ENCODE measurements around the gene STUM.
"Not testable (repeated sequence)": the region's sequence is repeated elsewhere in the genome, so short reads cannot be mapped to it uniquely, and the experiment has no call there.

Gene STUM

DNA sequence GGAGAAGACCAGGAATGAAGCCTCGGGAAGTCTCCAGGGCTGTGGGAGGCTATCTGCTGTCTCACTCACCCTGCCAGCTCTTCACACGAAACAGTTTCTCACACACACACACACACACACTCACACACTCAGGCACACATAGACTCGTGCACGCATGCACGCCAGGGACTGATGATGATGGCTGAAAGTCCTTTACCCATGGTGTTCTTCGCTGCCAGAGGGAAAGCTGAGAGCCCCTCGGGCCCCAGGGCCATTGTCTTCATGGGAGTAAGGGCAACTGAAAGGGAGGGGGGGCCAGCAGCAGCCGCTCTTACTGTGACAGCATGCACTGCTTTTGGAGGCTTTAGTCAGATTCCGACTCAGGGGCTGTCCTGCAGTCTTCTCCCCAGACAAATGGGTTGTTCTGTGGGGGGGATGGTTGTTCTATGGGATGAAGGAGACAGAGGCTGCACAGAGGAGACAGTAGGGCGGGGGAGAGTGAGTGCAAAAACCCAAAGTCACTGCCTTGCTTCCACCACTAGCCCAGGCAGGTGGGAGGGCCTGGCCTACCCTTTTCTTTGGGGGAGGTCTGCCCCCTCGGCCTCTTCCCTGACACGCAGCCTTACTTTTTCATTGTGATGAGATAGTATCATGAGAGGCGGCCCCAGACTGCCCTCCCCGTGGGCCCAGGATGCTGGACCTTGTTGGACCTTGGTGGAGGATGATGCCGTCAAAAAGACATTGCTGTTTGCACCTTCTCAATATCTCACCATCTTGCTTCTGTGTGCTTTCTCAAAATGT is 29.0 kb downstream of the STUM start:
- intact Hi-C loops (cut with DNase I): no loop called here
- DNase-seq: peak in 1 of 10 donors; percentile 26

DNA sequence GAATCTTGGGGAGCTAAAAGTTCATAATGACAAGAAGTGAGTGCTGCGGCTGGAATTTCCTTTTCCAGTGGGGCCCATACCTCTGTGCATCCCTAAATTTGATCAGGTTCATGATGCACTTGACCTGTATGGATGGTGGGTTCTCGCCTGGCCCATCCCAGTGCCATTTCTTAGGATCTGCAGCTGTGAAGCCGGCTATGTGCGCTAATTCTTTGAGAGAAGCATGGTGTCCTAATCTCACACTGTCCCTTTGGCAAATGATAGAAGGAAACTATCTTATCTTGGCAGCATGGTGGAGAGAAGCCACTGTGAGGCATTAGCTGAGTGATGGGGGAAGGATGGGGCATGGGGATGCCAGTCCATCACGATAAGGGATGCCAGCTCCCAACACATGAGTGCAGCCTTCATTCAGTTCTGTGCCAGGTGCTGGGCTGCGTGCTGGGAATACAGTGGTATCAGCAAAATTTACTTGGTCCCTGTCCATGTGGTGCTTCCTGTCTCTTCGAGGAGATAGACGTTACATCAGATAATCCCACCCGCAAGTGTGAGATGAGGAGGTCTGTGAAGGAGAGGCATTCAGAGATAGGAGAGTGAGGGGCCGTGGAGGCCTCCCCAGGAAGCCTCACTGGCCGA is 30.5 kb downstream of the STUM start:
- DNase-seq: no peak
- intact Hi-C loops (cut with DNase I): no loop called here

DNA sequence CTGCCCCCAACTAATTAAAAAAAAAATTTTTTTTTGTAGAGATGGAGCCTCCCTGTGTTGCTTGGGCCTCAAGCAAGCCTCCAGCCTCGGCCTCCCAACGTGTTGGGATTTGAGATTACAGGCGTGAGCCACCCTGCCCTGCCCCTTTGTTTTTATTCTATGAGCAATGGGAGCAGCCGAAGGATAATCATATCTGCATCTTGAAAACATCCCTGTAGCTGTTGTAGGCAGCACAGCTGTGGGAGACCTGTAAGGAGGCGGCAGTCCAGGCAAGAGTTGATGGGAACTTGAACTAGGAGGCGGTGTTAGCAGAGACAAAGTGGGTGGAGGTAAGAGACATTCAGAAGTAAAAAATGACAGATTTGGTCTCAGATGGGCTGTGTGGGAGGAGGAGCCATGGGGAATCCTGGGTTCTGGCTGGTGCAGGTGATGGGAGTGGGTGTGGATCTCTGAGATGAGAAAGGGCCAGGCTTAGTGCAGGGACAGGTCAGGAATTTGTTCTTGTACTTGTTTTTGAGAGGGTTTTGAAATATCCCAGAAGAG is 31.3 kb downstream of the STUM start:
- intact Hi-C loops (cut with DNase I): no loop called here
- DNase-seq: peak in 1 of 10 donors; percentile 74

DNA sequence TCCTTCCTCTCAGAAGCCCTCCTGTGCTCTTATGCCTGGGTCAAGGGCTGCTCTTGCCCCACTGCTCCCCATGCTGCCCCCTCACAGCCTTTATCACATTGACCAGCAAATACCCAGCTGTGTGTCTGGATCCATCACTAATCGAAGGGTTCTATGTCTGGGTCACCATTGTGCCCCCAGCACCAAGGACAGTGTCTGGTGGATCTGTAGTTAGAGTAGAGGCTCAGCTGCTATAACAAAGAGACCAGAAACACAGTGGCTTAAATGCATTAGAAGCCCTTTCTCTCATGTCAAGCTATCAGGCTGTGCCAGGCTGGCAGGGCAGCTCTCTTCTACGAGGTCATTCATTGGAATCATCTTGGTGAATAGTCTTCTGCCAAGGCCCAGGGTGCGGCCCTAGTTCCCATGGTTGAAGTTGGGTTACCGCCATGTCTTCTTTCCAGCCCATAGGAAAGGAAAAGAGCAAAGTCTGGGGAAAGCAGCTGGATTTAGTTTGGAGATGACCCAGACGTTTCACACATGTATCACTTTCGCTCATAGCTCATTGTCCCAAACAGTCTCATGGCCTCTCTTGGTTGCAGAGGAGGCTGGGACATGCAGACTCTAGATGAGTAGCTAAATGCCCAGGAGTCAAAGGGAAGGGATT is 32.2 kb downstream of the STUM start:
- intact Hi-C loops (cut with DNase I): no loop called here
- no peak for DNase-seq

DNA sequence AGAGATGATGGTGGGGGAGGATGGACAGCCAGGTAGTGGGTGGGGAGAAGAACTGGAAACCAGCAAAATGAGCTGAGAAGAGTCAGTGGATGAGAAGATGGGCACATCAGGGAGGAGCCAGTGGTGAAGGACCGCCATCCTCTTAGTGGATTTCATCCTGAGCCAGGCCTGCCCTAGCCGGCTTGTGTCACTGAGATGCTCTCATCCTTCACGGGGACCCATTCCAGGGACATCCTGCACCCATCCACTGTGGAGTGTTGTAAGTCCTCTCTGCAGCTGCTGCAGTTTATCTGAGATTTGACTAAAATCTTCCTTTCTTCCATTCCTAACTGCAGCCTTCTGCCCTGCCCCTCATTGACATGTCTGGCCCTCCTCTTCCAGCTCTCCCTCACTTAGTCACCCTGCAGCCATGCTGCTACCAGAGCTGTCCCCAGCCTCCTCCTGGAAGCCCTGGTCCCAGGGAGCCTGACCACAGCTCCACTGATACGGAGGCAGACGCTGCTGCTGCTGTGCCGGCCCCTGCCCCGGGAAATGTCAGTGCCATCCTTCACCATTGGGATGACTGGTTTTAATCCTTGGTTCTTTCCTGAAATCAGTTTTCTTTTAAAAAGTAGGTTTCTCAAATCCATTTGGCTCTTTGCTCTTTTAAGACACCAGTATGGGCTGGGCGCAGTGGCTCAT is 33.2 kb downstream of the STUM start:
- peak in 2 of 10 donors; percentile 34 to 81 for DNase-seq
- intact Hi-C loops (cut with DNase I): no loop called here

DNA sequence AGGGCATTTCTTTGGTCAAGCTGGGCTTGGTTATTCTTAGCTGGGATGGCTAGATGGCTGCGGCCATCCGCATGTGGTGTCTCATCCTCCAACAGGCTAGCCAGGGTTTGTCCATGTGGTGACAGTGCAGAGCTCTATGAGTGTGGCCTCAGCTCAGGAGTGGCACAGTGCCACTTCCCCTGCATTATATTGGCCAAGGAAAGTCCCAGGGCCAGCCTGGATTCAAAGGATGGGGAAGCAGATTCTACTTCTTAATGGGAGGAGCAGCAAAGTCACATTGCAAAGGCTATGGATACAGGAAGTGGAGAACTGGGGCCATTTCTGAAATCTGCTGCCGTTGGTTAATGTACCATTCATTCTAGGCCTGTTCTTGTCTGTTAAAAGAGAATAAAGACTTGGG is 34.4 kb downstream of the STUM start:
- peak in 1 of 10 donors; percentile 40 for DNase-seq
- intact Hi-C loops (cut with DNase I): no loop called here

DNA sequence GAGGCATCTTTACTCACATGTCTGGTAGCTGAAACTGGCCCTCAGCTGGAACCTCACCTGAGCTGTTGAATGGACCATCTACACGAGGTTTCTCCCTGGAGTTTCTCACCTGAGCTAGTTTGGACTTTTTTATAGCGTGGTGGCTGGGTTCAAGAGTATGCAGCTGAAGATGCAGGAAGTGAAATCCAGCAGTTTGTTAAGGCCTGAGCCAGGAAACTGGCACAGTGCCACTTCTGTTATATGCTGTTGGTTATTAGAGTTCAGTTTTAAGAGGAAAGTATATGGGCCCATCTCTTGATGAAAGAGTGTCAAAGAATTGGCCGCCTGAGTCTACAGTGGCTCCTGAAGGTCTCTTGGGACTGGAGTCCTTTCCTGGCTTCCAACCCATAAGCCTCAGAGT is 35.6 kb downstream of the STUM start:
- peak in 1 of 10 donors; percentile 8 for DNase-seq
- intact Hi-C loops (cut with DNase I): no loop called here

DNA sequence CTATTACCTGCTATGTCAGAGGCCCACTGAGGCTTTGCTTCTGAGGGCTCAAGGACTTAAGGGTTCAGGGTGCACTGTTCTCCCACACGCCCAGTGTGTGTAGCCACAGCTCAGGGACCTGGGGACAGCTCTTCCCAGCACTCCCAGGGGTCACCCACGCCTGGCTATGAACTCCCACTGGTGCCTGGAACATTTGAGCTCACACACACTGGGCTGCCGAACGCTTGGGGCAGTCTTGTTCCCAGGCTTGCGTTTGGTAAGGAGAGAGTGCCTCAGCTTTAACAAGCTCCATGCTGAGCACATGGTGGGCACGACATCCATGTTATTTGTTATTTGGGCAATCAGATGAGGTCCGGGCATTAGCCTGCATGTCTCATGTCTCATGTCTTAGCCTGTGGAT is 37.6 kb downstream of the STUM start:
- peak in 2 of 10 donors; percentile 28 to 38 for DNase-seq

DNA sequence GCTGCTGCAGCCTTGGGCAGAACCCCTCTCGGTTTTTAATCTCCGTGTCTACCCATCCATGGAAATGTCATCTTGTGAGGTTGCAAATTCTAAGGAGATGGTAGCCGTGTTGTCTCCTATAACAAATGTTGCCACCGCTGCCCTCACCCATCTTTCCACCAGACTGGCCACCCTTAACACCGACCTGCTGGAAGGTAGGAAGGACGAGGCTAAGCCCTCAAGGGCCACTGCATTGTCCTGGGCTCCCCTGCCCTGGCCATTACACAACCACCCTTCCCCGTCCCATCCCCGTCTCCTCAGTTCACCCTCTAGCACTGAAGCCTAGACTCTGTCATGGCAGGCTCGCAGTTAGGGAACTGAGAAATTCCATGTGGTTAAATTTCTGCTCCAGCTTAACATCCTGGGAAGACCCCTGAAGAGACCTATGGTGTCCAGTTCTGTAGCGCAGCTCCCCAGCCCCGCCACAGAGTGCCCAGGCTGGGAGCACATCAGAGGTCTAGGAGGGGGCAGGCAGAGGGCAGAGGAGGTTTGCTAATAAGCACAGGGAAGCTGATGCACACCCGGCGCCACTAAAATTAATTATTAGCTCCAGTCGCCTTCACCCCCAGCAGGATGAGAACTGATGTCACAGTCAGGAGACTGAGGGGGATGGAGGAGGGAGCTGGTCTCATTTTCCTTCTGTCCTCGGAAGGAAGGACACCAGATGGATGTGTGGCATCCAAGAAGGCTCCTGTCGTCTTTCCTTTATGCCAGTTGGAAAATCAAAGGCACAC is 38.3 kb downstream of the STUM start:
- intact Hi-C loops (cut with DNase I): no loop called here

More for the DNA sequence above, 37.6 kb downstream of the STUM start:
- intact Hi-C loops (cut with DNase I): no loop called here

DNA sequence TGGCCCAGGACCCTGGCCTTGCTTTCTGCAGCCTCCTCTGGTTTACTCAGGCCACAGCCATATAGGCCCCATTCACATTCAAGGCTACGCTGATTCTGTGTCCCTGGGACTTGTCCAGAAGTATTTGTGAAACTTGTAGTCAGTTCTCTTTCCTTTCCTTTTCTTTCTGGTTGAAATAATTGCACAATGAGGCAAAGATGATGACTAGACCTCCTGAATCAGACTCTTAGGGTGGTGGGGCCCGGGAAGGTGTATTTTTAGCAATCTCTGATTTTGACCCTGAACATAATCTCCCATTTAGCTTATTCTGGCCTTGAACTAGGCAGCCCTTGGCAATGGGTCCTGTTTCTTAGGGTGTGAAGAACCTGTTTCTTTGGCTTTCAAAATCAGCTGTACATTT is 39.9 kb downstream of the STUM start:
- intact Hi-C loops (cut with DNase I): no loop called here
- no peak for DNase-seq

More for the DNA sequence above, 38.3 kb downstream of the STUM start:
- peak in 1 of 10 donors; percentile 54 for DNase-seq

DNA sequence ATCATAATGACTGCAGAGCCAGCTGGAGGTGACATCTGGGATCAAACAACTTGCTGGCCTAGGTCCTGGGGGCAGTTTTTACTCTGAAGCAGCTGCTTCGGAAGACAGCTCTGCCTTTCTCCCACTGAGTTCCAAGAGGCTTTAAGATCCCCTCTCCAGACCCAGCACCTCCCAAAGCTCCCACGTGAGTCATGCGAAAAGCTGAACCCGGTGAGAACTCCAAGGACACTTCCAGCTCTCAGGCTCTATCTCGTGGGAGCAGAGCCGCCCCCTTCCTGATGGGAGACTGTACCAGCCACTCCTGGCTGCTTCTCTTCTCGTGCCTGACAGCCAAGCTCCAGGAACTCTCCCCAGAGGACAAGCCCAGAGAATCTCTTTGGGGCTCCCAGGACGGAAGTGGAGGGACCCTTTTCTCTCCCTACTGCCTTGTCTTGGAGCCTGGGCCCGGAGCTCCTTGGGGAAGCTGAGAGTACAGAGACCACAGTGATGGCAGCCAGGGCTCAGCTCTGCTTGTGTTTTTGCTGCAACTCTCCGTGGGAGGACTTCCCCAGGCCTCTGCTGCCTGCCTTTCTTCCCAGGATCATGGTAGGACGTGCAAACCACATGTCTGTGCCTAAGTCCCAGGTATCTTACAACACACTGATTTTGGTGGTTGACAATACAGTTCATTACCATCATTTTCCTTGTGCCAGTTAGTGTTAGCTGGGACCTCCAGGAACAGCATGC is 40.6 kb downstream of the STUM start:
- intact Hi-C loops (cut with DNase I): no loop called here
- DNase-seq: peak in 2 of 10 donors; percentile 45 to 87

DNA sequence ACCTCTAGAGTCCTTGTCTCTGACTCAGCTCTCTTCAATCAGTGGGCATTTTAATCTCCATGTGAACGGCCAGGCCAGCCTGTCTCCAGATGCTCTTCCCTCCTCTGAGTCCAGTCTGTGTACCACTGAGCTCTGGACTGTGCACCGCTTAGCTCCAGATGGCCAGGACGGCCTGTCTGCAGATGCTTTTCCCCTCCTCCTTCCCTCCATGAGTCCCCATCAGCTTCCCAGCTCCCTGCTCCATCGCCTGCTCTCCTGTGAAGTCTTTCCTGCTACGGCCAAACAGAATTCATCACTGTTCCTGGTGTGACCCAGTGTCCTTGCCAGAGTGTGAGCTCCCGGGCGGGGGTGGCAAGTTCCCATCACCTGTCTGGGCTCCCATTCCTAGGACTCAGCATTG is 42.0 kb downstream of the STUM start:
- intact Hi-C loops (cut with DNase I): no loop called here
- peak in 2 of 10 donors; percentile 78 to 85 for DNase-seq

DNA sequence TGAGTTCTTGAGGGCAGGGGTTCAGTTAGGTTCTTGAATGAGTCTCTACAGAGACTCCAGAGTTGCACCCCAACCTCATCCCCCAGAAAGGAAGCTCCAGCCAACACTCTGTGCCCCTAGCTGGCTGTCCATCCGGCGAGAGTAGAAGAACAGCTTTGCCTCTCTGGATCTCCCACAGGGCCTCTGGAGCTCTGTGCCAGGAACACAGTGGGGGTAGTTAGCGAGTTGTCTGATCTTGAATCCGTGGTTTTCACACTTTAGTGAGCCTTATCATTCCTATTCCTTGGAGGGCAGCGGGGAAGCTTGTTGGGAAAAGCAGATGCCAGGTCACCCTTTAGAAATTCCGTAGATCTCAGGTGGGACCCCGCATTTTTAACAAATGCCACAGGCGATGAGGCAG is 45.0 kb downstream of the STUM start:
- peak in 1 of 10 donors; percentile 34 for DNase-seq
- intact Hi-C loops (cut with DNase I): no loop called here

DNA sequence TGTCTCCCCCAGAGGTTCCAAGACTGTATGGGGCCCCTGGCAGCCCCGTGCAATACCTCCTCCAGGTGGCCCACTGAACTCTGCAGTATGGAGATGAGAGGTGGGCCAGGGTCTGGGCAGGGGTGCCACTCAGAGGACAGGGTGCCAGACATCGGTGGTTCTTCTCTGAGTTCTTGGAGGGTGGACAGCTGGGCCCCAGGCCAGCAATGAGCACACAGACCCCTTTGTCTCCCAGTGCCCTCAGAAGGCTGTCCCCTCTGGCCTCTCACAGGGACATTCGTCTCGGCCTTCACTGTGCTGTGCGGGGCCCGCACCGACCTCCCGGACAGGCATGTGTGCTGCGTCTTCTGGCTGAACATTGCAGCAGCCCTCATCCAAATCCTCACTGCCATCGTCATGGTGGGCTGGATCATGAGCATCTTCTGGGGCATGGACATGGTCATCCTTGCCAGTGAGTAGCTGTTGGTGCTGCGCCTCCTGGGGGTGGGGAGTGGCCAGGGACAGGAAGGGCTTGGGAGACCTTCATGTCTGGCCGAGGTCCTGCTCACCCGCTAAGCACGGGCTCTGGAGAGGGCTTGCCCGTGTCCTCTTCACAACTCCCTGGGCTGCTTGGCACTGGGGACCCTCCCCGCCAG is 48.1 kb downstream of the STUM start:
- DNase-seq: peak in 1 of 10 donors; percentile 62
- intact Hi-C loops (cut with DNase I): no loop called here

DNA sequence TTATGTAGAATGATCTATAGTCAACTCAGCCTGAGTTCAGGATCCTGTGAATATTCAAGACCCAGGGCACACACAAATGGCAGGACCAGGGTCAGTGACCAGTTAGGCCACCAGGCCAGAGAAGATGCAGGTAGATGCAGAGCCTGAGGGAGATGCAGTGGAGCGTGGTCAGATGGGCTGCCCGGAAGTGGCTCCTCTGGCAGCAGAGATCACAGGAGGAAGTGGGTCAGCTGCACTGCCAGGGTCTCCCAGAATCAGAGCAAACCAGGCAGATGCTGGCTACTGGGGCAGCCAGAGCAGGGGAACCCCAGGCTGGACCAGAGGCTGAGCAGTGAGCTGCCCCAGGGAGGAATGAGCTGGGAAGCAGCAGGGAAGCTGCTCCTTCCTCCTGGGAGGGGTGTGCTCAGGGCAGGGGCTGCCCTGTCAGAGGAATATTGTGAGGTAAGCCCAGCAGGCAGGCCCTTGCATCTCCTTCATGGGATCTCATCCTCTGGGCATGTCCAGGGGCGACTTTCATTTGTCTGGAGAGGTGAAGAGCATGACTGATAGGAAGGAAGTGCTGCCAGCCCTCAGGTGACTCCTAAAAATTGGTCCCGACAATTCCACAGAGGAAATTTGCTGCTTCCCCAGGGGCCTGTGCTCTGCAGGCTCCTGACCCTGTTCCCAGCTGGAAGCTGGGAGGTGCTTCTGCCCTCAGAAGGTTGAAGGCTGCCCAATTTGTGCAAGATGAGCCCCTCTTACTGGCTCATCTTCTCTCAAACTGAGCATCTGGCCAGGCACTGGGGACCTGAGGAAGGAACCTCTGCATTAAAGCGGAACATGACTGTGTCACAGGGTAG is 49.3 kb downstream of the STUM start:
- intact Hi-C loops (cut with DNase I): no loop called here
- peak in 1 of 10 donors; percentile 47 for DNase-seq

DNA sequence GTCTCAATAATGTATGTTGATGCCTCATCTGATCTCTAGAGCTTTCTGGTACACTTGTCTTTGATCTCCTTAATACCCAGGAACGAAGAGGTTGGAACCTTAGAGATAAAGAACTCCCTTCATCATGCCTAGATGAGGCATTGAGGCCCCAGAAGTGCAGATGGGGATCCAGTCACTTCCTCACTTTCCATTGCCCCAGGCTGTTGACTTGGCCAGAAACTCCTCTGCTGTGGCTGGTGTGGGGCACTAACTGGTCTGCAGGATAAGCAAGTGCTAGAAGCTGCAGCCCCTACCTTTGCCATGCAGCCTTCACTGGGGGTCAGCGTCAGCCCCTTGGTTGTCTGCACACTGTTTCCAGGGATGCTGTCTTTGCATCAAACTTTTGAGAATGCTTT is 49.9 kb downstream of the STUM start:
- peak in 1 of 10 donors; percentile 42 for DNase-seq
- intact Hi-C loops (cut with DNase I): no loop called here

DNA sequence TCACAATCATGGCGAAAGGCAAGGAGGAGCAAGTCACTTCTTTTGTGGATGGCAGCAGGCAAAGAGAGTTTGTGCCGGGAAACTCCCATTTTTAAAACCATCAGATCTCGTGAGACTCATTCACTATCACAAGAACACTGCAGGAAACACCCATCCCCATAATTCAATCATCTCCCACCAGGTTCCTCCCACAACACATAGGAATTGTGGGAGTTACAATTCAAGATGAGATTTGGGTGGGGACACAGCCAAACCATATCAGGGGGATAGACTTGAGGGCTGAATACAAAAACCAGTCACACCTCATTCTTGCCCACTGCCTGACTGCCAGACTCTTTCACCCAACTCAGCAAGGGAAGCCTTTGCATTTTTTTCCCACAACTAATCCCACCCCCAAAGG is 50.4 kb downstream of the STUM start:
- DNase-seq; intact Hi-C loops (cut with DNase I): not testable (repeated sequence)

Data from posterior cingulate gyrus (tissue), 11 donors.